GM19455 (cell line): ENCODE results near the gene NKAIN2.

Experiments used
- ATAC-seq: cut with Tn5 transposase; IDR thresholded peaks from one replicate; pipeline ENCODE4 v1.9.1; 2021; ENCODE audit not compliant: unreplicated experiment

The NKAIN2 gene

DNA sequence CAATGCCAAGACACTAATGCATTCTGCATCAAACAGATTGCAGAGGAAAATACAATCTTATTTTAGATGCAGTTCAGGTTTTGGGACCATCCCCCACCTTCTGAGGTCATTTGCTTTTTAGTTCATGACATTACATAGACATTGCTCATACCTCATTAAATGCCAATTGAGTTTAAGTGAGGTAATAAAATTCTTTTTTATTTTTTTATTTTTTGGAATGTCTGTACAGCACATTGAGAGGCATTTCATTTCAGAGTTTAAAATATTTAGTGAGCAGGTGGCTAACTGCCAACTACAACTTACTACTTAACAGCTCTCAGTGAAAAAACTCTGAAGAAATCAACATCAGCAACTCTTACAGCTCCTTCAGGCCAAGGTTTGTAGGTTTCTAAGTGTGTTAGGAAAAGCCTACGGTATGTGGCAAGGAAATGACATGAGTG, 676.3 kb downstream of the NKAIN2 start:
- no peak for ATAC-seq

- ATAC-seq = no peak
Measured at GRCh38 chr6:124482071-124482491, 678.4 kb downstream of the NKAIN2 start.

DNA sequence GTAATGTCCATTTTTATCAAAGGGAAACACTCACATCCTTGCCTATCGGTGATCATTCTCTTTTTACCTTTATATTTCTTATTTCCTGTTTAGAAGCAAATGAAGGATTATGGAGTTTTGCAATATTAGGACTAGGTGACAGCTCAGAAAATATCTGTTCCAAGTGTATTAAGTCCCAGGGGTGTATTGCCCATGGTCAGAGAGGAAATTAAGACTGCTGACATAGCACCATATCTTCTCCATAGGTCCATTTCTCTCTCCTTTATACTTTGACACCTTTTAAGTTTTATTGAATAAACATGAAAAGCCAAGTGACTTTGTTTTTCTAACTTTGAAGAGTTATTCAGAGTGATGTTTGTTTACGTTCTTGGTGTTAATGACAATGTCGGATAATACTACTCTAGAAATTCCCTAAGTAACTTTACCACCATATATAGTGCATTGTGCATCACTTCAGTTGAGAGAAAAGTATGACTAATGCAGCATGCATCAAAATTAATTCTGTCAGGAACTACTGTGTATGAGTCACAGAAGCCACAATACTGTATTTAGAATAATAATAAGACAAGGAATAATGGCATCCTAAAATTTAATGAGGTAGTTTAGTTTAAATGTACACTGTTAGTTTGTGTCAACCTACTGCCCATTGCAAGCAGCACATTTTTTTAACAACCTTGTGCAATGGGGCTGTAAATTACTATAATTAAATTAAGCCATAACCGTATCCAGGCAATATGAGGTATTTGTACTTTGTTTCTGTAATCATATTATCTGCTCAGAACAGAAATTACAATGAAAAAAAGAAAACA, 684.2 kb downstream of the NKAIN2 start:
- ATAC-seq = no peak

- ATAC-seq = no peak
Measured at GRCh38 chr6:124490122-124490521, 686.5 kb downstream of the NKAIN2 start.

GRCh38 chr6:124493259-124493658, 689.6 kb downstream of the NKAIN2 start:
- no peak for ATAC-seq

DNA sequence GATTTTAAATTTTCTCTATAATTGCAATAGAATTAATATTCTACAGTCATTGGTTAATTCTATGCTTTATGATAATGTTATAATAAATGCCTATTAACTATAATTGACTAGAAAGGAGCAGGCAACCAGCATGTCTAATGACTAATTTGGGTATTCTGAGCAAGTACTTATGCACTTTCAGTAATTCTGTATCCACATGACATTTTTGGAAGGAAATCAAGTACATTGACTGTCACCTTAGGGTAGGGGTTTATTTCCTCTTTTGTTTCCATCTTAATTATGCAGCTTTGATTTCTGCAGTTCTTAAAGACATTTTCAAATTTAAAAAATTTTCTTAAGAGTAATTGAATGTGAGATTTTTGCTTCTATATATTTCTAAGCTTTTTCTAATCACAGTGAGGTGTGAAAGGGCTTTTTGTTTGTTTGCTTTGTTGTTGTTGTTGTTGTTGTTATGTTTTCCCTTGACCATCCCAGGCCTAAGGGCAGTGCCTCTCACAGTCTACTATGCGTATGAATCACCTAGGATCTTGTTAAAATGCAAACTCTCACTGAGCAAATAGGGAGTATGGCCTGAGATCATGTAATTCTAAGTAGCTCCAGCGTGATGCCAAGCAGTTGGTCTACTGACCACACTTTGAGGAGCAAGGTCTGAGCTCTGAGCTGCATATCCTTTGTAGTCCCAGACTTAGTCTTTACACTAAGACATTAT, 691.4 kb downstream of the NKAIN2 start:
- no peak for ATAC-seq

DNA sequence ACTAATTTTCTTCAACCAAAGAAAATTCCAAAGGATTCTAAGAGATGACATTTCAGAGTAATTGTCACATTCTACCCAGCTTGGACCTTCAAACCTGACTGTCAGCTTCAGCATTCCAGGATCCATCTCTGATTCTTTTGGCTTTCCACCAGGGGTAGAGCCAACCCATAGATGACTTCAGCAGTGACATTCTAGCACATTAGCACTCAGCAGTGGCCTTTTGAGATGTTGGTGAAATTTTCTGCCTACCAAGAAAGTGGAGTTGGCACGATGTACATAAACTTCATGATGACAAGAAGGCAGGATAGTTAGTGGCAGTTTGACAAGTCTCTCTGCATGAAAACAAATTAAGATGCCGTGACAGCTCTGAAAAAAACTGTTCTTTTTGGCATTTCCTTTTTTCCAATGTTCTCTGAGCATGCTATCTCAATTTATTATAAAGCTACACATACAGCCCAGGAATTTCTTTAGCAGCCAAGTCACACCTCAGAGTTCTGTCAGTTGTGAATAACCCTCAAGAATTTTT, 692.1 kb downstream of the NKAIN2 start:
- ATAC-seq = no peak

DNA sequence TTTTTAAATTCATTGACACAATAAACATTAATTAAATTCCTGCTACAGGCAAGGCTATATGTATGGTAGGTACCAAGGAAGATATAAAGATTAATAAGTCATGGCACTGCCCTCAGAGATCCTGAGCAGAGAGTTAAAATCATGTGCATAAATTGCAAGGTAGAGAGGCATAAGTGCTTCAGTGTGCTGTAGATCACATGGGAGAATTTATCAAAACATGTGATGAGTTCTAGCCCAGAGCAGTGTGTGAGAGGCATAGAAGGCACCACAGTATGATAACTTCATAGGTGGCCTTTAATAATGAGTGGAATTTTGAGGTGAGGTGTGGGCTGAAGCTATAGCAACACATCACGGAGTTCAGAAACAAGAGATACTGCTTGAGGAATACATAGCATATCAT, 692.7 kb downstream of the NKAIN2 start:
- no peak for ATAC-seq

- ATAC-seq = no peak
Measured at GRCh38 chr6:124512431-124512830, 708.8 kb downstream of the NKAIN2 start.

DNA sequence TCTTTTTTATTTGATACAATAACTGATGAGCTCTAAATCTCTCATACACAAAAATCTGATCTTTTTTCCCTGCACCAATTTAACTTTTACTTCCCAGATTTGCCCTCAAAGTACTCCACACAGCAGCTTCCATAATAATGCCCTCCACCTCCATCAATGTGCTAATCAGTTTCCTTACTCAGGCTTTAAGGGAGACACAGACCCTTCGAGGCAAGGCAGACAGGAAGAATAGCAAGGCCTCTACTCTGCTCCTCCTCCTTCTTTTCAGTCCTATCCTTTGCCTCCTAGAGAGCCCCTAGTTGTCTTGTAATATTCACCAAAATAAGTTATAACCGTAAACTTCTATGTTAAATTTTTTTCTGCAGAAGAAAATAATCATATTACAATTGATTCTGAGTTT, 713.7 kb downstream of the NKAIN2 start:
- no peak for ATAC-seq

DNA sequence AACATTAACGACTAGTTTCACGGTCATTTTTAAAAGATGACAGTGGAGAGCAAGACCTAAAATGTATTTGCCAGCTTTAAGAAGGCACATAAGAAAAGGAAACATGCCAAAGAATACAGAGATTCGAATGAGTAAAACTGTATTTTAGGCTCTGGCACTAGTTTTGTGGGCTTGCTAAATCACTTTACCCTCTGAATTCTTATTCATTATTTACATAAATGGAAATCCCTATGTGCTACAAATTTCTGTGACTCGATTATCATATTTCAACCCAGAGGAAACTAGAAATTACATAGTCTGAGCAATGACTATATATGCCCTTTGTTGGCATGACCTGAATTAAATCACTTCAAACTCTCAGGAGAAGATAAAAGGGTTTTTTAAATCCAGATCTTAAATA, 716.8 kb downstream of the NKAIN2 start:
- no peak for ATAC-seq

GRCh38 chr6:124522335-124522734, 718.7 kb downstream of the NKAIN2 start:
- no peak for ATAC-seq

- no peak for ATAC-seq
Measured at GRCh38 chr6:124524491-124525200, 721.0 kb downstream of the NKAIN2 start.

- ATAC-seq = no peak
Measured at GRCh38 chr6:124530926-124531325, 727.3 kb downstream of the NKAIN2 start.

- no peak for ATAC-seq
Measured at GRCh38 chr6:124535299-124535698, 731.6 kb downstream of the NKAIN2 start.

- ATAC-seq = no peak
Measured at GRCh38 chr6:124535746-124536145, 732.1 kb downstream of the NKAIN2 start.

DNA sequence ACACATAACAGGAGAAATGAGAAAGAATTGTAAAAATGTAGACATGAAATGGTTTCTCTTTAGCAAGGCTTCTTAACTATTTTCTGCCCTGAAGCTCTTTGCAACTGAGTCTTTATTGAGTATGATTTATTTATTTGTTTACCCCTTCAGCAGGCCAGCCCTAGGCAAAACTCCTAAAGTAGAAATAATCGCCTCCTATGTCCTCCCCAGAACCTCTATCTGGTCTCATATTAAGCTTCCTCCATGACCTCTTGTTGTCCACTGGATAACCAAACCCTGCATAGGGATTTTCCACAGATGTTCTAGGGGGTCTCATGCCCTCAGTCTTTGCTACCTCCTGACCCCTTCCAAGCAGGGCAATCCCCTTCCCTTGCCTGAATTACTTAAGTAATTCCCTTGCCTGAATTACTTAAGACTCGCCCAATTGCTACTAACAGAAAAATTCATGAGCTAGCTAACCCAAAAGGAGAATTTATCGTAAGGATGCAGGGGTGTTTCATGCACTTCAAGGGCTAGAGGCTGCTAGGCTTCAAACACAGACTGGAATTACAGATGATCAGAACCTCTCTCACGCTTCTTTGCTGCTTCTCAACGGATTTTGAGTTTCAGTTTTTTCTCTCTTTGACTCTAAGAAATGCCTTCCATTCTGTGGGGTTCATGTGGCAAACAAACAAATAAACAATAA, 732.6 kb downstream of the NKAIN2 start:
- no peak for ATAC-seq

GRCh38 chr6:124536842-124537191, 733.2 kb downstream of the NKAIN2 start:
- no peak for ATAC-seq

GRCh38 chr6:124539096-124539495, 735.4 kb downstream of the NKAIN2 start:
- no peak for ATAC-seq

DNA sequence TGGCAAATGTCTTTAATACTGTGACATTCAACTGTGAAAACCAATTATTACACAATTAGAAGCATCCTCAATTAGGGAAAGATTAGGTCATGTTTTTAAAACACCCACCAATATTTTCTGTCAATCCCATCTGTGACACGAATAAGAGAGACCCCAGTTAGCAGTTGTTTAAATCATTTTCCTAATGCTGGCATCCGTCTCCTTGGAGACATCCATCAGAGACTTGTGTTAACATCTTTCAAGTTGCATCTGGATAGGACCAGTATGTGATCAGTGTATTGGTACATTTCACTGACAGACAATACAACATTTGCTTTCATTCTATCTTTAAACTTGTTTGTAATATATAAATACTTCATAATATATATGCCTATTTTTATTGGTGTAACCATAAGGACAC, 737.9 kb downstream of the NKAIN2 start:
- no peak for ATAC-seq

- ATAC-seq = no peak
Measured at GRCh38 chr6:124546601-124547000, 742.9 kb downstream of the NKAIN2 start.
